Common myeloid progenitor, CD34-positive (primary cell): ENCODE results near the gene NPHP4.

Experiments used
- CTCF ChIA-PET: fragments of 350-600 bp; sonication (Branson Sonifier 250); formaldehyde crosslinking; loops from one replicate; lab custom pipeline; 2021; ENCODE audit warnings: antibody characterized with exemption; lab: Charles Lee
- POLR2A ChIA-PET: fragments of 350-600 bp; sonication (Branson Sonifier 250); formaldehyde crosslinking; loops from one replicate; lab custom pipeline; 2021; ENCODE audit warnings: antibody characterized with exemption; lab: Charles Lee
- DNase-seq, 3 donors: peaks; one replicate each; pipeline versions ENCODE4 v3.0.0 to v3.0.0-alpha.2; 2013
- H3K27ac ChIP-seq, 2 experiments: 1 replicate in 1 of 2; 2 replicates in 1 of 2; pipeline ENCODE4 v1.7.0; 2013; ENCODE audit warnings: inconsistent platforms in 2 of 2, low read length in 2 of 2, mild to moderate bottlenecking in 2 of 2, low read depth in 1 of 2, moderate library complexity in 1 of 2; ENCODE audit not compliant: severe bottlenecking in 2 of 2, insufficient read depth in 1 of 2, poor library complexity in 1 of 2
- H3K27me3 ChIP-seq, 5 experiments: replicated peaks in 2 of 5; 1 replicate in 3 of 5; 2 replicates in 2 of 5; pipeline versions ENCODE4 v1.6.1 to v1.7.0; 2013; ENCODE audit warnings: low read length in 4 of 5, mild to moderate bottlenecking in 2 of 5, moderate library complexity in 2 of 5, inconsistent platforms in 1 of 5; ENCODE audit not compliant: insufficient read depth in 5 of 5, control insufficient read depth in 4 of 5
- H3K36me3 ChIP-seq, 4 experiments: 1 replicate in 2 of 4; 2 replicates in 2 of 4; pipeline versions ENCODE4 v1.6.1 to v1.7.0; 2013; ENCODE audit warnings: low read length in 3 of 4, control low read depth in 1 of 4, mild to moderate bottlenecking in 1 of 4; ENCODE audit not compliant: control insufficient read depth in 4 of 4, insufficient read depth in 4 of 4
- H3K4me1 ChIP-seq, 4 experiments: 1 replicate in 3 of 4; 2 replicates in 1 of 4; pipeline versions ENCODE4 v1.6.1 to v1.7.1; 2013; ENCODE audit warnings: low read length in 3 of 4, mild to moderate bottlenecking in 3 of 4, control low read depth in 1 of 4, inconsistent platforms in 1 of 4, moderate library complexity in 1 of 4; ENCODE audit not compliant: control insufficient read depth in 4 of 4, insufficient read depth in 4 of 4; ENCODE audit errors: control extremely low read depth in 1 of 4
- H3K4me3 ChIP-seq, 7 experiments: 1 replicate in 4 of 7; 2 replicates in 3 of 7; pipeline versions ENCODE4 v1.5.1 to v1.7.0; 2013; ENCODE audit warnings: mild to moderate bottlenecking in 7 of 7, low read length in 6 of 7, moderate library complexity in 6 of 7, inconsistent platforms in 2 of 7, low read depth in 2 of 7, control low read depth in 1 of 7; ENCODE audit not compliant: insufficient read depth in 4 of 7, control insufficient read depth in 1 of 7; ENCODE audit errors: extremely low read depth in 1 of 7
- H3K9me3 ChIP-seq, 5 experiments: 1 replicate in 4 of 5; 2 replicates in 1 of 5; pipeline versions ENCODE4 v1.6.1 to v1.7.1; 2013; ENCODE audit warnings: low read length in 4 of 5, mild to moderate bottlenecking in 2 of 5, inconsistent platforms in 1 of 5, low read depth in 1 of 5, moderate library complexity in 1 of 5; ENCODE audit not compliant: control insufficient read depth in 4 of 5, insufficient read depth in 2 of 5; ENCODE audit errors: control extremely low read depth in 1 of 5
- WGBS: methylation state at CpG from one replicate; pipeline ENCODE4 v1.1.5; 2013; ENCODE audit not compliant: insufficient coverage; 5-methylcytosine and 5-hydroxymethylcytosine counted together

NPHP4 gene

DNA sequence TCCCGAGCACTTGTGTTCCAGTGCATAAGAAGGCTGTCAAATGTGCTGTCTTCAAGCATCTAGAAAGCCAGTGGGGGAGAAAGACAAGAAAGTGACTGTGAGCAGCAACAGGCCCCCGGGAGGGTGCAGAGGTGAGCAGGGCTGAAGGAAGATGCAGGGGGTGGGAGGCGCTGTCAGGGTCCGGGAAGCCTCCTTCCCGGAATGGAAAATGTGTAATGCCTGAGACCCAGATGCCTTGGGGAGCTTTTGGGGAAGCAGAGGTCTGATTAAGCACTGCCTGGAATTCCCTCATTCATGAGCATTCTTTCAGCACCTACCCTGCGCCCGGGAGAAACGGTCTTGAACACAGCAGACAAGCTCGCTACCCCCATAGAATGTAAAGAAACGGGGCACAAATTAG, 1.3 kb downstream of the NPHP4 start:
- H3K27me3 ChIP-seq: no peaks in the 10 kb centered on the region
- ChIA-PET POLR2A (no interaction called here), CTCF (interaction anchor here (1.6 kb wide), 2 partner anchors 10 to 18 kb away, joined by 3 read pairs; no protein-coding TSS in a partner anchor)
- 57% methylated on average over 10 of the region's 10 CpGs for WGBS
- peaks cover 2 to 39% (median 36%) of the 10 kb centered on the region in 4 experiments for H3K4me1 ChIP-seq
- no peak for DNase-seq
- peak overlapping the region; percentile 50 to 86 (median 78) for H3K4me3 ChIP-seq
- H3K27ac ChIP-seq: no peak overlapping the region
- H3K9me3 ChIP-seq: no peaks in the 10 kb centered on the region
- H3K36me3 ChIP-seq: peaks cover 0 to 6% (median 0%) of the 10 kb centered on the region in 4 experiments

- ChIA-PET CTCF (interaction anchor here (1.6 kb wide), 2 partner anchors 9 to 17 kb away, joined by 3 read pairs; no protein-coding TSS in a partner anchor), POLR2A (no interaction called here)
- Histone ChIP-seq H3K4me3 (no peak overlapping the region), H3K36me3 (peaks cover 0 to 8% (median 3%) of the 10 kb centered on the region in 4 experiments), H3K9me3 (no peaks in the 10 kb centered on the region), H3K27ac (no peak overlapping the region), H3K27me3 (no peaks in the 10 kb centered on the region), H3K4me1 (peaks cover 2 to 30% (median 29%) of the 10 kb centered on the region in 4 experiments)
- DNase-seq: no peak
- 95% methylated on average over 17 of the region's 18 CpGs for WGBS
Observed at GRCh38 chr1:5989731-5990271, 2.4 kb downstream of the NPHP4 start.

DNA sequence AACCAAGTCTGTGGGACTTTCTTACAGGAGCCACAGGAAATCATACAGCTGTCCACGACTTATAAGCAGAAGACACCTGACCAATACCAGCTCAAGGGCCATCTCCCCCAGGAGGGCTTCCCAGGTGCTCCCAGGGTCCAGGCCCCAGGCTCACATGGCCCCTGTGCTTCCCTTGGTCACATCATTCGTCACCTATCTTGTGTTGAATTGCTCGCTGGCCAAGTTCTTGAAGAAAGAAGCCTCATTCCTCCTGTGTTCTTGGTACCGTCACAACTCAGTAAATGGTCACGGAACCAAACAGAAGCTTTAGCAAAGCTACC, 3.0 kb downstream of the NPHP4 start:
- Histone ChIP-seq H3K4me1 (peaks cover 2 to 25% (median 23%) of the 10 kb centered on the region in 4 experiments), H3K27ac (no peak overlapping the region), H3K4me3 (no peak overlapping the region), H3K9me3 (no peaks in the 10 kb centered on the region), H3K27me3 (no peaks in the 10 kb centered on the region), H3K36me3 (peaks cover 0 to 11% (median 4%) of the 10 kb centered on the region in 4 experiments)
- no peak for DNase-seq
- whole genome bisulfite sequencing: 98% methylated on average over 3 of the region's 5 CpGs
- POLR2A ChIA-PET: no interaction called here
- CTCF ChIA-PET: no interaction called here

DNA sequence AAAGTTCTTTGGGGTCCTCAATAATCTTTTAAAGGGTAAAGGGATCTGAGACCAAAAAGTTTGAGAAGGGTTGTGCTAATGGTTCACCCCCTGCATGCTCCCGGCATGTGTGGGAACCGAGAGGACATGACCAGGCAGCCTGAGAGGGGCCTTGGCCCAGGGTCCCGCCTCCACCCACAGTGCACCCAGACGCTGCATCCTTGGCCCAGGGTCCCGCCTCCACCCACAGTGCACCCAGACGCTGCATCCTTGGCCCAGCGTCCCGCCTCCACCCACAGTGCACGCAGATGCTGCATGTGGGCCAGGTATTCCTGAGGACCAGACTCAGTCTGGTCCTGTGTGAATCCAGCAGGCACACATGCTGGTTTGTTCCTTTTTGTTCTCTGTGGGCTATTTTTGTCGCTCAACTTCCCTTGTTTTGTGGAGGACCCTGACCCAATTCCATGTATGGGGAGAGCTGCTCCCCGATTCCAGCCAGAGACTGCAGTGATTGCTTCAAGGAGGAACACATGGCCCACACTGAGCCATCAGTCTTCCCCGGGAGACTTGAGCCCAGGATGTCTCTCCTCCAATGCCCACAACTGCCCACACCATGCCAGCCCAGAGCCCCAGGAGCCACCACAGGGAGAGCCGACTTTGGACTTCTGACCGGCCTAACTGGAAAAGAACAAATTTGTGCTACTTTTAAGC, 3.5 kb downstream of the NPHP4 start:
- ChIA-PET POLR2A (no interaction called here), CTCF (no interaction called here)
- DNase-seq: no peak
- H3K36me3 ChIP-seq: peaks cover 0 to 11% (median 4%) of the 10 kb centered on the region in 4 experiments
- H3K9me3 ChIP-seq: no peaks in the 10 kb centered on the region
- no peak overlapping the region for H3K27ac ChIP-seq
- no peaks in the 10 kb centered on the region for H3K27me3 ChIP-seq
- H3K4me3 ChIP-seq: no peak overlapping the region
- H3K4me1 ChIP-seq: peaks cover 0 to 20% (median 18%) of the 10 kb centered on the region in 4 experiments
- WGBS: over 99% methylated on average over 14 of the region's 14 CpGs

DNA sequence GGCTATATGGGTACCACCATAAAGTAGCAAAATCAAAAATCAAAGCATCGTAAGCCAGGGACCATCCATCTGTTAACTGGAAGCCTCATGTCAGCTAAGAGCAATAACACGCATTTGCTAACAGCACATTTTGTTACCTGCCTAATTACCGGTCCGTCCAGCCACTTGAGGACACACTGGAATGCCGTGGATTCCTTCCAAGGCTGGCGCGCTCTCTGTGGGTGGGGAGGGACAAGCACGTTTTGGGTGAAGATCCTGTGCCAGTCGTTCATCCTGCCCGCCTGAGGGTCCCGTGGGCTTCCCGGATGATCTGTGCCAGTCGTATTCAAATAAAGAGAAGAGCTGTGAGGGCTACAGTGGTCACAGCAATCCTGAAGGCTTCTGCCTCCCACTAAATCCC, 6.2 kb downstream of the NPHP4 start:
- ChIA-PET CTCF (no interaction called here), POLR2A (no interaction called here)
- Histone ChIP-seq H3K9me3 (no peaks in the 10 kb centered on the region), H3K27me3 (no peaks in the 10 kb centered on the region), H3K36me3 (peaks cover 0 to 11% (median 4%) of the 10 kb centered on the region in 4 experiments), H3K27ac (no peak overlapping the region), H3K4me1 (peaks cover 0 to 6% (median 4%) of the 10 kb centered on the region in 4 experiments), H3K4me3 (no peak overlapping the region)
- 96% methylated on average over 9 of the region's 13 CpGs for WGBS
- DNase-seq: no peak

DNA sequence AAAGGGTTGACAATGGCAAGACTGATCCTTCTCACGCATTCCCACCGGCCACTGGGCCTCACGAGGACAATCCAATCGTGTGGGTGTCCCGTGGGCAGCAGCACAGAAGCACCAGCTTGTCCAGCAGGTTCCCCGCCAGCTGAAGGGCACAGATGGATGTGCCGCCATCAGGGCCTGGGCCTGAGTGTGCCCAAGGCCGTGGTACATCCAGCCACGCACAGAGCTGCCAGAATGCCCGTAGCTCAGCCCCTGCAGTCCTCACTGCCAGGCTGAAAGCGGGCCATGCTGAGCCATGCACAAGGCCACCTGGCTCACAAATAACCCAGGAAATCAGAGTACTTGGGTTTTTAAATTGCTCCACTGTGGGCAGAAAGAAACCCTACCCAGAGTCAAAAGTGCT, 7.0 kb downstream of the NPHP4 start:
- CTCF ChIA-PET: no interaction called here
- peaks cover 0 to 8% (median 5%) of the 10 kb centered on the region in 4 experiments for H3K4me1 ChIP-seq
- no peaks in the 10 kb centered on the region for H3K9me3 ChIP-seq
- POLR2A ChIA-PET: no interaction called here
- WGBS: 89% methylated on average over 9 of the region's 11 CpGs
- H3K4me3 ChIP-seq: no peak overlapping the region
- H3K27ac ChIP-seq: no peak overlapping the region
- no peaks in the 10 kb centered on the region for H3K27me3 ChIP-seq
- H3K36me3 ChIP-seq: peaks cover 0 to 11% (median 4%) of the 10 kb centered on the region in 4 experiments
- DNase-seq: no peak

GRCh38 chr1:5983361-5984103, 8.7 kb downstream of the NPHP4 start:
- 97% methylated on average over 3 of the region's 6 CpGs for WGBS
- Histone ChIP-seq H3K4me1 (peaks cover 0 to 9% (median 5%) of the 10 kb centered on the region in 4 experiments), H3K4me3 (no peak overlapping the region), H3K36me3 (peaks cover 0 to 11% (median 4%) of the 10 kb centered on the region in 4 experiments), H3K27ac (no peak overlapping the region), H3K9me3 (no peaks in the 10 kb centered on the region), H3K27me3 (no peaks in the 10 kb centered on the region)
- ChIA-PET POLR2A (no interaction called here), CTCF (interaction anchor here (0.7 kb wide), 1 partner anchor 51 kb away, joined by 3 read pairs; no protein-coding TSS in a partner anchor)
- no peak for DNase-seq
